Stimulated activated CD8-positive, alpha-beta memory T cell treated with anti-CD3 and anti-CD28 coated beads, Interleukin-4, amount 100 ng/mL, for 4 hours (primary cell): Measurements from ENCODE around the gene ASXL3.

ENCODE experiments used
- DNase-seq, 2 donors: peaks; one replicate each; pipeline ENCODE4 v3.0.0-alpha.2; 2020; ENCODE audit warnings: low read depth in 2 of 2, low spot score in 1 of 2

The ASXL3 gene

GRCh38 chr18:33656889-33657448 lies 79.0 kb downstream of the ASXL3 start:
- no peak for DNase-seq

- DNase-seq, result no peak
Observed at GRCh38 chr18:33660696-33661310, 82.8 kb downstream of the ASXL3 start.

GRCh38 chr18:33664241-33664874 lies 86.3 kb downstream of the ASXL3 start:
- no peak for DNase-seq

- no peak for DNase-seq
Observed at GRCh38 chr18:33665187-33665586, 87.2 kb downstream of the ASXL3 start.

GRCh38 chr18:33665641-33666040 lies 87.6 kb downstream of the ASXL3 start:
- no peak for DNase-seq

- no peak for DNase-seq
Observed at GRCh38 chr18:33666915-33667314, 88.9 kb downstream of the ASXL3 start.

- no peak for DNase-seq
Observed at GRCh38 chr18:33669589-33669988, 91.6 kb downstream of the ASXL3 start.

- DNase-seq, result no peak
Observed at GRCh38 chr18:33670029-33670428, 92.0 kb downstream of the ASXL3 start.

GRCh38 chr18:33673689-33674088 lies 95.7 kb downstream of the ASXL3 start:
- no peak for DNase-seq

- no peak for DNase-seq
Observed at GRCh38 chr18:33676593-33676992, 98.6 kb downstream of the ASXL3 start.

- DNase-seq, result no peak
Observed at GRCh38 chr18:33677891-33678290, 99.9 kb downstream of the ASXL3 start.

- no peak for DNase-seq
Observed at GRCh38 chr18:33682436-33682835, 104.4 kb downstream of the ASXL3 start.

GRCh38 chr18:33694593-33694992 lies 116.6 kb downstream of the ASXL3 start:
- DNase-seq, result no peak

- DNase-seq, result no peak
Observed at GRCh38 chr18:33696332-33697162, 118.5 kb downstream of the ASXL3 start.

- DNase-seq, result no peak
Observed at GRCh38 chr18:33697498-33697897, 119.5 kb downstream of the ASXL3 start.

- no peak for DNase-seq
Observed at GRCh38 chr18:33699372-33699771, 121.4 kb downstream of the ASXL3 start.

GRCh38 chr18:33700513-33700976 lies 122.5 kb downstream of the ASXL3 start:
- no peak for DNase-seq

GRCh38 chr18:33702625-33703024 lies 124.6 kb downstream of the ASXL3 start:
- no peak for DNase-seq

GRCh38 chr18:33706391-33706790 lies 128.4 kb downstream of the ASXL3 start:
- no peak for DNase-seq

- DNase-seq, result no peak
Observed at GRCh38 chr18:33708876-33709275, 130.9 kb downstream of the ASXL3 start.

- DNase-seq, result no peak
Observed at GRCh38 chr18:33710269-33710668, 132.2 kb downstream of the ASXL3 start.

- DNase-seq, result no peak
Observed at GRCh38 chr18:33711514-33711913, 133.5 kb downstream of the ASXL3 start.
